CD14-positive monocyte (primary cell): ENCODE results near the gene CEP89. TPM values are rescaled to one million over a fixed set of nuclear protein-coding genes. Genes with fewer than 3 reads are reported as not detected.

Source experiments
- DNase-seq, 3 donors: peaks; one replicate each; pipeline ENCODE4 v3.0.0-alpha.2; 2011 to 2022
- H2AFZ ChIP-seq: 2 replicates; pipeline ENCODE4 v1.6.0; 2012; ENCODE audit warnings: mild to moderate bottlenecking, low read depth, low read length, inconsistent platforms; ENCODE audit not compliant: insufficient read depth, poor library complexity, severe bottlenecking
- H3K27ac ChIP-seq, 2 donors: 1 replicate in 1 of 2; 2 replicates in 1 of 2; pipeline ENCODE4 v1.5.1; 2012 to 2013; ENCODE audit warnings: low read length in 2 of 2, control low read depth in 1 of 2, inconsistent platforms in 1 of 2, low read depth in 1 of 2, mild to moderate bottlenecking in 1 of 2
- H3K27me3 ChIP-seq, 2 donors: one replicate each; pipeline versions ENCODE4 v1.6.0 to v1.6.1; 2011 to 2013; ENCODE audit warnings: low read length in 2 of 2; ENCODE audit not compliant: control insufficient read depth in 2 of 2, insufficient read depth in 2 of 2
- H3K36me3 ChIP-seq, 2 donors: replicated peaks in 1 of 2; 1 replicate in 1 of 2; 2 replicates in 1 of 2; pipeline versions ENCODE4 v1.5.1 to v1.6.1; 2012 to 2013; ENCODE audit warnings: low read length in 2 of 2, control low read depth in 1 of 2, inconsistent platforms in 1 of 2, mild to moderate bottlenecking in 1 of 2; ENCODE audit not compliant: insufficient read depth in 2 of 2, control insufficient read depth in 1 of 2
- H3K4me1 ChIP-seq, 2 donors: 1 replicate in 1 of 2; 2 replicates in 1 of 2; pipeline versions ENCODE4 v1.5.1 to v1.6.1; 2012 to 2013; ENCODE audit warnings: low read length in 2 of 2, control low read depth in 1 of 2, inconsistent platforms in 1 of 2, mild to moderate bottlenecking in 1 of 2, moderate library complexity in 1 of 2; ENCODE audit not compliant: insufficient read depth in 2 of 2, control insufficient read depth in 1 of 2
- H3K4me2 ChIP-seq: replicated peaks from 2 replicates; pipeline ENCODE3; 2012; ENCODE audit warnings: low read length, moderate library complexity, mild to moderate bottlenecking; ENCODE audit not compliant: poor library complexity, severe bottlenecking; ENCODE audit errors: extremely low read depth
- H3K4me3 ChIP-seq, 3 experiments: fragments of 200-600 bp in 1 of 3; sonication (generic) in 1 of 3; replicated peaks in 1 of 3; 1 replicate in 2 of 3; 2 replicates in 1 of 3; pipeline ENCODE4 v1.5.1; 2011 to 2013; ENCODE audit warnings: low read length in 3 of 3, mild to moderate bottlenecking in 3 of 3, control low read depth in 2 of 3, low read depth in 2 of 3, inconsistent platforms in 1 of 3, moderate library complexity in 1 of 3
- H3K79me2 ChIP-seq: 2 replicates; pipeline ENCODE4 v1.6.0; 2012; ENCODE audit warnings: mild to moderate bottlenecking, control low read depth, inconsistent platforms, low read length, moderate library complexity; ENCODE audit not compliant: insufficient read depth
- H3K9ac ChIP-seq: 2 replicates; pipeline ENCODE4 v1.6.0; 2017; ENCODE audit warnings: low read length, mild to moderate bottlenecking; ENCODE audit not compliant: insufficient read depth, poor library complexity, severe bottlenecking
- H3K9me3 ChIP-seq, 2 donors: replicated peaks in 1 of 2; 1 replicate in 1 of 2; 2 replicates in 1 of 2; pipeline versions ENCODE4 v1.5.1 to v1.6.1; 2012 to 2013; ENCODE audit warnings: low read length in 2 of 2, control low read depth in 1 of 2; ENCODE audit not compliant: control insufficient read depth in 1 of 2, insufficient read depth in 1 of 2
- H4K20me1 ChIP-seq: 2 replicates; pipeline ENCODE4 v1.6.0; 2012; ENCODE audit warnings: mild to moderate bottlenecking, low read length, control low read depth, moderate library complexity; ENCODE audit not compliant: insufficient read depth
- H3K27ac Mint-ChIP-seq, 7 donors: one replicate each; pipeline ENCODE4 v1.8.0; 2020; ENCODE audit warnings: mild to moderate bottlenecking in 7 of 7, mixed read lengths in 7 of 7, moderate library complexity in 6 of 7, inconsistent platforms in 2 of 7
- H3K27me3 Mint-ChIP-seq, 3 donors: one replicate each; pipeline ENCODE4 v1.8.0; 2021 to 2022; ENCODE audit warnings: low read depth in 3 of 3, mild to moderate bottlenecking in 3 of 3, mixed read lengths in 3 of 3, moderate library complexity in 3 of 3, inconsistent platforms in 1 of 3
- H3K36me3 Mint-ChIP-seq, 2 donors: one replicate each; pipeline ENCODE4 v1.8.0; 2020; ENCODE audit warnings: mixed read lengths in 2 of 2, inconsistent platforms in 1 of 2, mild to moderate bottlenecking in 1 of 2
- H3K4me1 Mint-ChIP-seq: one replicate; pipeline ENCODE4 v1.8.0; 2020; ENCODE audit warnings: mild to moderate bottlenecking, mixed read lengths
- H3K4me3 Mint-ChIP-seq, 2 donors: one replicate each; pipeline ENCODE4 v1.8.0; 2020; ENCODE audit warnings: mild to moderate bottlenecking in 2 of 2, mixed read lengths in 2 of 2, moderate library complexity in 1 of 2
- H3K9me3 Mint-ChIP-seq, 7 donors: one replicate each; pipeline ENCODE4 v1.8.0; 2020 to 2022; ENCODE audit warnings: mixed read lengths in 7 of 7, mild to moderate bottlenecking in 6 of 7, moderate library complexity in 6 of 7, inconsistent platforms in 2 of 7
- WGBS: methylation state at CpG from one replicate; pipeline ENCODE4 v1.1.5; 2013; ENCODE audit warnings: missing lambda C conversion rate; ENCODE audit not compliant: insufficient coverage; 5-methylcytosine and 5-hydroxymethylcytosine counted together
- intact Hi-C, 2 donors: fragments of 100-400 bp; cut with micrococcal nuclease; formaldehyde crosslinking; loops; one replicate each; pipeline versions ENCODE4 v1.15.0 to v1.15.1; 2023
- polyA plus RNA-seq, 3 donors: library from polyadenylated mRNA; depleted of rRNA in 1 of 3; unstranded in 2 of 3; stranded (reverse) in 1 of 3; fragments of 300-500 nt in 2 of 3; fragments of >200 nt in 1 of 3; fragmentation: Illumina TruSeq in 2 of 3; gene quantifications; 1 replicate in 2 of 3; 2 replicates in 1 of 3; pipeline ENCODE4 v1.2.3, GENCODE V29; 2012 to 2021
- TF ChIP-seq, protein P1 (sequence below): fragments of 200-600 bp; IDR thresholded peaks from one replicate; pipeline ENCODE4 v1.8.0; 2022; ENCODE audit warnings: antibody characterized with exemption, mild to moderate bottlenecking

The CEP89 gene
- polyA plus RNA-seq, 3 donors, result 4.6 to 6.5 (median 4.7) TPM

- DNase-seq, result no peak
- no peak overlapping the region for H2AFZ ChIP-seq
- H3K4me3 ChIP-seq, result no peak overlapping the region
- H3K4me3 Mint-ChIP-seq, result no peak overlapping the region
- TF ChIP-seq, protein P1, sequence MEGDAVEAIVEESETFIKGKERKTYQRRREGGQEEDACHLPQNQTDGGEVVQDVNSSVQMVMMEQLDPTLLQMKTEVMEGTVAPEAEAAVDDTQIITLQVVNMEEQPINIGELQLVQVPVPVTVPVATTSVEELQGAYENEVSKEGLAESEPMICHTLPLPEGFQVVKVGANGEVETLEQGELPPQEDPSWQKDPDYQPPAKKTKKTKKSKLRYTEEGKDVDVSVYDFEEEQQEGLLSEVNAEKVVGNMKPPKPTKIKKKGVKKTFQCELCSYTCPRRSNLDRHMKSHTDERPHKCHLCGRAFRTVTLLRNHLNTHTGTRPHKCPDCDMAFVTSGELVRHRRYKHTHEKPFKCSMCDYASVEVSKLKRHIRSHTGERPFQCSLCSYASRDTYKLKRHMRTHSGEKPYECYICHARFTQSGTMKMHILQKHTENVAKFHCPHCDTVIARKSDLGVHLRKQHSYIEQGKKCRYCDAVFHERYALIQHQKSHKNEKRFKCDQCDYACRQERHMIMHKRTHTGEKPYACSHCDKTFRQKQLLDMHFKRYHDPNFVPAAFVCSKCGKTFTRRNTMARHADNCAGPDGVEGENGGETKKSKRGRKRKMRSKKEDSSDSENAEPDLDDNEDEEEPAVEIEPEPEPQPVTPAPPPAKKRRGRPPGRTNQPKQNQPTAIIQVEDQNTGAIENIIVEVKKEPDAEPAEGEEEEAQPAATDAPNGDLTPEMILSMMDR, result no peak
- no peak overlapping the region for H3K9ac ChIP-seq
- no peaks in the 10 kb centered on the region for H3K4me1 Mint-ChIP-seq
- H4K20me1 ChIP-seq, result no peaks in the 10 kb centered on the region
- H3K27me3 ChIP-seq, result no peaks in the 10 kb centered on the region
- intact Hi-C loops, result no loop called here
- no peak overlapping the region for H3K4me2 ChIP-seq
- H3K79me2 ChIP-seq, result no peaks in the 10 kb centered on the region
- no peaks in the 10 kb centered on the region for H3K4me1 ChIP-seq
- peaks cover 10 to 11% of the 10 kb centered on the region in 2 donors for H3K36me3 Mint-ChIP-seq
- peaks cover 0 to 2% of the 10 kb centered on the region in 2 donors for H3K36me3 ChIP-seq
- no peaks in the 10 kb centered on the region for H3K9me3 ChIP-seq
- no peak overlapping the region for H3K27ac Mint-ChIP-seq
- peaks cover 0 to 4% (median 2%) of the 10 kb centered on the region in 3 donors for H3K27me3 Mint-ChIP-seq
- 88% methylated on average over 9 of the region's 14 CpGs for WGBS
- no peak overlapping the region for H3K27ac ChIP-seq
- peaks cover 0 to 2% (median 0%) of the 10 kb centered on the region in 7 donors for H3K9me3 Mint-ChIP-seq
These were observed 93.6 kb downstream of the CEP89 start for GRCh38 chr19:32877977-32878745.

DNA sequence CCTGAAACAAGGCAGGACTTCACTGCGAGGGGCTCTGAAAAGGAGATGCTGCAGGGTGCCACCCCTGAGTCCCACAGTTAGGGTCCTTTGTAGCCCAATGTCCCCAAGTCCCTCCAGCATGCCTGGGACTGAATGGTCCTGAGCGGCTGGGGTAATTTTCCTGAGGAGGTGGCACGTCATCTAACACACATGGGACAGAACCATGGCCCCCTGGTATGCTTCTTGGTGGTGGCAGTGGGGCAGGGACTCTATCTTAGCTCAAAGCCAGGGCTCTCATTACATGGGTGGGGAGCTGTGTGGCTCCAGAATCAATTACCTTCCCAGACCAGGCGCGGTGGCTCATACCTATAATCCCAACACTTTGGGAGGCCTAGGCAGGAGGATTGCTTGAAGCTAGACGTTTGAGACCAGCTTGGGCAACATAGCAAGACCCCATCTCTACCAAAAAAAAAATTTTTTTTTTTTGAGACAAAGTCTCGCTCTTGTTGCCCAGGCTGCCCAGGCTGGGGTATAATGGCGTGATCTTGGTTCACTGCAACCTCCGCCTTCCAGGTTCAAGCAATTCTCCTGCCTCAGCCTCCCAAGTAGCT lies 94.3 kb downstream of the CEP89 start:
- WGBS, result 94% methylated on average over 4 of the region's 9 CpGs
- H3K4me1 ChIP-seq, result no peaks in the 10 kb centered on the region
- Mint-ChIP-seq H3K4me3 (no peak overlapping the region), H3K9me3 (peaks cover 0 to 2% (median 0%) of the 10 kb centered on the region in 7 donors), H3K36me3 (peaks cover 10 to 11% of the 10 kb centered on the region in 2 donors), H3K27me3 (peaks cover 0 to 6% (median 2%) of the 10 kb centered on the region in 3 donors), H3K27ac (no peak overlapping the region), H3K4me1 (no peaks in the 10 kb centered on the region)
- H3K27ac ChIP-seq, result no peak overlapping the region
- no peaks in the 10 kb centered on the region for H4K20me1 ChIP-seq
- no peak overlapping the region for H3K4me2 ChIP-seq
- H3K9ac ChIP-seq, result no peak overlapping the region
- no peaks in the 10 kb centered on the region for H3K27me3 ChIP-seq
- H3K9me3 ChIP-seq, result no peaks in the 10 kb centered on the region
- H3K79me2 ChIP-seq, result no peaks in the 10 kb centered on the region
- DNase-seq, result no peak
- intact Hi-C loops, result no loop called here
- no peak overlapping the region for H3K4me3 ChIP-seq
- TF ChIP-seq, protein P1, result no peak
- no peak overlapping the region for H2AFZ ChIP-seq
- H3K36me3 ChIP-seq, result peaks cover 0 to 2% of the 10 kb centered on the region in 2 donors
